Middle frontal gyrus (tissue), 1 donor: Measurements from ENCODE around the gene HOXD11.
A peak's percentile ranks its signal among the peaks of the same experiment; 100 is the strongest.

Source experiments
- DNase-seq: peaks from one replicate; pipeline ENCODE4 v3.0.0-alpha.2; 2015; ENCODE audit warnings: low spot score; ENCODE audit errors: extremely low spot score

The HOXD11 gene

GRCh38 chr2:176131848-176132158 is 24.7 kb downstream of the HOXD11 start:
- no peak for DNase-seq

GRCh38 chr2:176132205-176133171 is 25.4 kb downstream of the HOXD11 start:
- DNase-seq = no peak

- no peak for DNase-seq
Observed at GRCh38 chr2:176133389-176133788, 26.3 kb downstream of the HOXD11 start.

GRCh38 chr2:176134035-176134434 is 27.0 kb downstream of the HOXD11 start:
- DNase-seq = no peak

GRCh38 chr2:176135035-176135440 is 28.0 kb downstream of the HOXD11 start:
- no peak for DNase-seq

DNA sequence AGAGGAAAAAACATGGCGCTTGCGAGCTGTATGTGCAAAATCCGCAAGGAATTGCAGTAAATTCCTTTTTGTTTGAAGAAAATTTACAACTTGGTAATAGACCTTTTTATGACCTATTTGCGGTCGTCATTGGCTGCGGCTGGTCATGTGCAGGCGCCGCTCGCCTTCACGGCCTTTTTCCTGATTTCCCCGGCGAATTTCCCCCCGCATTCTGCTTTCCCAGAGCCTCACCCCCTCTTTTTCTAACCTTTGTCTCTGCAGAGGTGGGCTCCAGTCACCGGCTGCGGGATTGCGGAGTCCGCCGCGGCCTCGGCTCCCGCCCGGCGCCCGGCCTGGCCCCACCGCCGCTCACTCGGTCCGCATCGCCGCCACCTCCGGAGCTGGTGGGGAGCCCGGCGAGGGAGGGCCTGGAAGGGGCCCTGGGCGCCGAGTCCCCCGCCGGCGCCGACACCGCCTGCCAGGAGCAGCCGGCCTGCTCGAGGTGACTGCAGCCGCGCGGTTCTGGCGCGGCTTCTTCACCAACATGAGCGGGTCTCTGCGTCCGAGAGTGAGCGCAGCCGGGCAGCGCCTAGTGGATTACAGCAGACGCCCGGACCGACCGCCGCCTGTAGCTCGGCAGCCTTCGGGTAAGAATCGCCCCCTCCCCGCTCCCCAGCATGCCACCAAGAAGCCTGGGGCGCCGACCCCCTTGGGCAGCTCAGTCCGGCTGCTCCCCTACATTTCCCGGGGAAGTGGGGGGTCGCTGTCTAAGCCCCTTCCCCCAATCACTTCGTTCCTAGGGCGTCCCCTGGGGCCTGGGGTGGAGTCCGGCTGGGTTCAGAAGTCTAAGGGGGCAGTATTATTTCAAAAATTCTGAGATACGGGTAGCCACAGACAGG is 29.5 kb downstream of the HOXD11 start:
- no peak for DNase-seq

- DNase-seq = no peak
Observed at GRCh38 chr2:176137252-176137580, 30.1 kb downstream of the HOXD11 start.

DNA sequence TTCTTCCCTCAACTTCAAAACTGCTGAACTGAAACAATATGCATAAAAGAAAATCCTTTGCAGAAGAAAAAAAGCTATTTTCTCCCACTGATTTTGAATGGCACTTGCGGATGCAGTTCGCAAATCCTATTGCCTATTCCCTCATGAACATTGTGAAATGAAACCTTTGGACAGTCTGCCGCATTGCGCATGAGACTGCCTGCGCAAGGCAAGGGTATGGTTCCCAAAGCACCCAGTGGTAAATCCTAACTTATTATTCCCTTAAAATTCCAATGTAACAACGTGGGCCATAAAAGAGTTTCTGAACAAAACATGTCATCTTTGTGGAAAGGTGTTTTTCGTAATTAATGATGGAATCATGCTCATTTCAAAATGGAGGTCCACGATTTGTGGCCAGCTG is 30.8 kb downstream of the HOXD11 start:
- no peak for DNase-seq

DNA sequence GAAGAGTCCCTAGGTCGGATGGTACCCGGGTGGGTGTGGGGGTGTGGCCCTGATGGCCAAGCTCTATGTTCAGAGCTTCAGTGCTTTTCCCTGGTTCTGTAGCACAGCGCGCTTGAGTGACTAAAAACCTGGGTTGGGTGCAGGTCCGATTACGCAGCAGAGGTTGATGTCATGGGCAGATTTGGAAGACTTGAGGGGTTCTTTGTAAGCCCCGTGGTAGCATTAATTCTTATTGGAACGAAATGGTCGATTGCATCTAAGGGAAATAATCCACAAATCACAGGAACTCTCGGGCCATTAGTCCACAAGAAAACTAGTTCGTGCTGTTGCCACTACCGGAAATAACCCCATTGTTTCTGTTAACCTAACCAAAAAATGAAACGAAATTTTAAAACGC is 31.4 kb downstream of the HOXD11 start:
- DNase-seq = no peak

GRCh38 chr2:176138923-176139660 is 32.0 kb downstream of the HOXD11 start:
- DNase-seq = no peak

DNA sequence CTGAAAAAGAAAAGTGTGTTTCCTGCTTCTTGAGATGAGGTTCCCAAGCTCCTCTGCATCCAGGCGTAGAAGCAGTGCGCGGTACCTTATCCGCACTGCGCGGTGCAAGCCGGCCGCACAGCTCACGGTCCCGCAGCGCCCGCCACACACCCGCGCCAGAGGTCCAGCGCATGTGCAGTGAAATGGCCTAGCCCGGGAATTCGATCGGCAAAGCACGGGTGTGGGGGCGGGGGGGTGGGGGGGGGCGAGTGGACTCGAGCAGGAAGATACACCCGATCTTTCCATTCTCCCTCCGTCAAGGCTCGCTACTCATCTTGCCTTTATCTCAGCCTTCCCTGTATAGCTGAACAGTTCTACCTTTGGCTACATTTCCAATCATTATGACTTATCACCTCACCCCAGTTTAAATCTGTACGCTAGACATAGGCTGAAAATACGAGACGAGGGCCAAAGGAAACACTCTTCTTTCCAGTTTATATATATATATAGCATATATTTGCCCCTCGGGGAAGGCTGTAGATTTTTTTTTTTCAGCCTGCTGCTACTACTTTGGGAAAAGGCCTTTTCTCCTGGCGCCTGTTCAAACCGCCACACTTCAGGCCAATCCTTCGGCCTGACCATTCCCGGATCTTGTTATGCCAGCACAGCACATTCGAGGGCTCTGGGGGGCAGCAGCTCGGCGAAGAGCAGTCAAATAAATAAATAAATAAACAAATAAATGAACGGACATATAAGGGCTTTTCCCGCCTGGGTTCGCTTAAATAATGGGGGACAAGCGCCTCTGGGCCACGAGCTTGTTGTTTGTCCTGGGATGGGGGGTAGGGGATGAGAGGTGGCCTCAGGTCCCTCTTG is 32.8 kb downstream of the HOXD11 start:
- no peak for DNase-seq

DNA sequence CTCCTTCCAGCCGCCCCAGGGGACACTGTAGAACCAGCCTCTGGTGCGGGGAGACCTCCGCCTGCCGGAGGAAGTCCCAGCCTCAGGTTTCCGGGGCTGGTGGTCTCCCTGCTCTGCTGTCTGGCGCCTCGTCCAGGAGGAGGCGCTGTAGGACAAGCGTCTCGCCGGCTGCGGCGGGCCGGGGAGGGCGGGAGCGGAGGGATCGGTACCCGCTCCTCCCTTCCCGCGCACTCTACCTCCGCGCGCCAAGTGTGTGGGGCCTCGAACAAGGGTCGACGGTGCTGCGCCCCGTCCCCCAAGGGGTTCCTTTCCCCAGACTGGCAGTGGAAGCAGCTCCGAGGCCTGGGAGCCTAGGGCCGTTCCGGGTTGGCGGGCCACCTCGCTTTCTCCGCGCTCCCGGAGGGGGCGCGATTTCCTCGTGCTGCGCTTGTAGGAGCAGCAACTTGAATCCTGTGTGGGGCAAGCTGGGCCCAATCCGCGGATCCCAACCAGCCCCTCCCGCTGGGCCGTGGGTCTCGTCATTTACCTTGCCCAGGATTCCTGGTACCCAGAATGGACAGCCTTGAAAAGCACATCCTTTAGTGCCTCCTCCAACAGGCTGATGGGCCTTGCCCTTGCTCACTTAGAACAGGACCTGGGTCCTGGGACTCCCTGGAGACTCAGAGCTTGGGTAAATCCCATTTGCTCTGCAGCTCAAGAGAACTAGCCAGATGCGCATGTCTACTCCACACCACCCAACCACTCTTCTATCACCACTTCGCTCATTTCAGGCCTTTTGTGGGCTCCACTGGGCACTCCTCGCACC is 33.6 kb downstream of the HOXD11 start:
- peak; percentile 47 for DNase-seq

GRCh38 chr2:176142281-176142680 is 35.2 kb downstream of the HOXD11 start:
- DNase-seq = no peak

GRCh38 chr2:176145085-176145969 is 38.2 kb downstream of the HOXD11 start:
- DNase-seq = no peak

DNA sequence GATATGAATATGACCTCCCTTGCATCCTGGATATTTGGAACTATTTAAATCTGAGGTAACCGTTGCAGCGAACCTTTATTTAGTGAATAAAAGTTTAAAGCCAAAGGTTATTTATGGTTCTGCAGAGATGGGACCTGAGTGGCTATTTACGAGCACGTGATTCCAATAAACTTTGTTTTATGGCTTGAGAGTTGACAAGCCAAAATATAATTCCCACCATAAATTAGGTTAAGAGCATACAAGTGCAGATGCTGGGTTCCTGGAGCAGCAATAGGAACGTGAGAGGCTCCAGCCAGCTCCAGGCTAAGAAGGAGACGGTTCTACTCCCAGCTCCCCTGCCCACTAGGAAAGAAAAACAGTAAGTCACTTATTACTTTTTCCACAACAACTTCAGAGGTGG is 39.0 kb downstream of the HOXD11 start:
- no peak for DNase-seq

DNA sequence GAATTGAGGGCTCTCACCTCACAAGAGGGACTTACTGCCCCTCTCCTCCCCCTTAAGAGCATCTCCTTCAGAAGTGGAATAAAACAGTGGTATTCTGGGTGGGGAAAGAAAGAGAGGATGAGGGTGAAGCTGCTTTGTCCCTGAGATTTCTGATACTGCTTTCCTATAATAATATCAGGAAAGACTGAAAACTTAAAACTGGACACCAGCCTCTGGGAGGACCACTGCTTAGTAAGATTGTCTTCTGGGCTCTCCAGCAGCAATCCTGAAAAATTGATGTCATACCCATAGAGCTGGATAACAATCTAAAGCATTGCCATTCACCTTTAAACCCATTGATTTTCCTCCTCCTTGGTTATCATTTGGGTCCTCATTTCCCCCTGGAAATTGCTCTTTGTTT is 39.6 kb downstream of the HOXD11 start:
- no peak for DNase-seq

DNA sequence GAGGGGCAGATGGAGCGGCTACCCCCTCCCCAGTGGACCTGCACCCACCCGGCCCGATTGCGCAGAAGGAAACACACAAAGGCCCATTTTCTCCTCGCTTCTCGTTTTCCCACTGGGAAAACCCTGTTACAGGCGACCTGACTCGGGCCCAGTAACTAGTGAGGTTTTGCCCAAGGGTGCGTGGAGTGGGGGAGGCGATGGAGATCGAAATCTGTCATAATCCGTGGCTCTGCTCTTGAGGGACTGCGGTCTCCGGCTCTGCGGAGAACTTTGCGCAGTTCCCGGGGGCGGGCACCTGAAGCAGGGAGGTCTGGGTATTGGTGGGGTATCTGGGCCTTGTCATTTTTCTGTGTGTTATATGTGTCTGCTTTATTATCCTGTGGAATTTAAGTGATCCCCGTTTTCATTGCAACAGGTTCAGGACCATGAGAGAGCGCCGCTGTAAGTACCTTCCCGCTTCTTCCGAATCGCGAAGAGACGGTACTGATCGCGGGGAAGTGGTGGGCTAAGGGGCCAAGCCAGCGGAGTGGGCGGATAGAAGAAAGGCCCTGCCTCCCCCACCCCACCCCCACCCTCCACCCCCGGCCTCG is 40.2 kb downstream of the HOXD11 start:
- no peak for DNase-seq

- no peak for DNase-seq
Observed at GRCh38 chr2:176147800-176148496, 40.9 kb downstream of the HOXD11 start.
